IMR-90 (cell line): ENCODE data around the gene KLHDC7B. TPM values are rescaled to one million over a fixed set of nuclear protein-coding genes. Genes with fewer than 3 reads are reported as not detected.
A peak's percentile ranks its signal among the peaks of the same experiment; 100 is the strongest.

Experiments
- ATAC-seq: fragments of 200-7000 bp; cut with Tn5 transposase; 2 replicates; pipeline ENCODE4 v1.9.1; 2020; ENCODE audit warnings: low read depth, mild to moderate bottlenecking, moderate library complexity
- BruUV-seq: library from RNA; stranded (reverse); fragments of 400-500 nt; replicated peaks from 2 replicates; lab custom pipeline; 2021; lab: Mats Ljungman, UMichigan
- CTCF ChIA-PET: fragments of 300-600 bp; formaldehyde crosslinking; extraction: SDS; loops from one replicate; lab custom pipeline; 2021; ENCODE audit warnings: antibody characterized with exemption; lab: Yijun Ruan, JAX
- POLR2A ChIA-PET: fragments of 300-600 bp; sonication (Branson Sonifier 250); formaldehyde crosslinking; loops from one replicate; lab custom pipeline; 2022; ENCODE audit warnings: antibody characterized with exemption; ENCODE audit not compliant: unreplicated experiment; lab: Charles Lee
- DNase-seq: peaks from one replicate; pipeline ENCODE4 v3.0.0; 2013
- H2AFZ ChIP-seq: replicated peaks from 2 replicates; pipeline ENCODE3; 2013; ENCODE audit warnings: low read length, mild to moderate bottlenecking; ENCODE audit not compliant: poor library complexity
- H2AK5ac ChIP-seq: 2 replicates; pipeline ENCODE4 v1.6.1; 2013; ENCODE audit warnings: low read depth, low read length, inconsistent platforms
- H2AK9ac ChIP-seq: replicated peaks from 2 replicates; pipeline ENCODE3; 2013; ENCODE audit warnings: mild to moderate bottlenecking, low read depth, low read length, moderate library complexity; ENCODE audit not compliant: poor library complexity
- H2BK120ac ChIP-seq: 2 replicates; pipeline ENCODE4 v1.6.1; 2013; ENCODE audit warnings: low read depth, low read length, inconsistent platforms
- H2BK15ac ChIP-seq: 3 replicates; pipeline ENCODE4 v1.6.1; 2013; ENCODE audit warnings: low read depth, low read length, inconsistent platforms
- H2BK20ac ChIP-seq: 2 replicates; pipeline ENCODE4 v1.6.1; 2013; ENCODE audit warnings: low read depth, mild to moderate bottlenecking, inconsistent platforms, low read length, moderate library complexity
- H2BK5ac ChIP-seq: 2 replicates; pipeline ENCODE4 v1.6.1; 2013; ENCODE audit warnings: mild to moderate bottlenecking, low read depth, low read length, inconsistent platforms; ENCODE audit not compliant: poor library complexity, severe bottlenecking
- H3K14ac ChIP-seq: replicated peaks from 2 replicates; pipeline ENCODE4 v1.6.1; 2013; ENCODE audit warnings: low read depth, low read length, inconsistent platforms
- H3K18ac ChIP-seq: 2 replicates; pipeline ENCODE4 v1.6.1; 2013; ENCODE audit warnings: low read depth, low read length, control low read depth
- H3K23ac ChIP-seq: 2 replicates; pipeline ENCODE4 v1.6.1; 2013; ENCODE audit warnings: low read depth, low read length, inconsistent platforms
- H3K27ac ChIP-seq: 2 replicates; pipeline ENCODE4 v1.5.1; 2013; ENCODE audit warnings: mild to moderate bottlenecking, control low read depth, low read length; ENCODE audit not compliant: insufficient read depth
- H3K27me3 ChIP-seq: 2 replicates; pipeline ENCODE4 v1.6.1; 2013; ENCODE audit warnings: low read length; ENCODE audit not compliant: control insufficient read depth, insufficient read depth
- H3K36me3 ChIP-seq: 2 replicates; pipeline ENCODE4 v1.6.1; 2013; ENCODE audit warnings: low read length, mixed read lengths; ENCODE audit not compliant: control insufficient read depth, insufficient read depth
- H3K4ac ChIP-seq: 2 replicates; pipeline ENCODE4 v1.6.1; 2013; ENCODE audit warnings: low read depth, low read length, inconsistent platforms
- H3K4me1 ChIP-seq: 2 replicates; pipeline ENCODE4 v1.6.1; 2013; ENCODE audit warnings: low read length, mixed read lengths; ENCODE audit not compliant: control insufficient read depth, insufficient read depth
- H3K4me2 ChIP-seq: 2 replicates; pipeline ENCODE4 v1.6.1; 2013; ENCODE audit warnings: low read depth, mild to moderate bottlenecking, control low read depth, low read length, moderate library complexity
- H3K4me3 ChIP-seq: 2 replicates; pipeline ENCODE4 v1.5.1; 2013; ENCODE audit warnings: low read depth, mild to moderate bottlenecking, control low read depth, low read length, moderate library complexity; ENCODE audit not compliant: insufficient read depth
- H3K56ac ChIP-seq: 2 replicates; pipeline ENCODE4 v1.6.1; 2013; ENCODE audit warnings: low read length, inconsistent platforms; ENCODE audit not compliant: insufficient read depth; ENCODE audit errors: extremely low read depth
- H3K79me1 ChIP-seq, 2 experiments: 2 replicates each; pipeline ENCODE4 v1.6.1; 2013; ENCODE audit warnings: low read length in 2 of 2, inconsistent platforms in 1 of 2, low read depth in 1 of 2
- H3K9ac ChIP-seq: 2 replicates; pipeline ENCODE4 v1.6.1; 2013; ENCODE audit warnings: low read depth, low read length, control low read depth
- H3K9me1 ChIP-seq: 2 replicates; pipeline ENCODE4 v1.6.1; 2013; ENCODE audit warnings: low read length, inconsistent platforms; ENCODE audit not compliant: insufficient read depth
- H3K9me3 ChIP-seq: 2 replicates; pipeline ENCODE4 v1.6.1; 2013; ENCODE audit warnings: low read length; ENCODE audit not compliant: control insufficient read depth, insufficient read depth
- H4K20me1 ChIP-seq: 2 replicates; pipeline ENCODE4 v1.6.1; 2013; ENCODE audit warnings: low read length, inconsistent platforms; ENCODE audit not compliant: insufficient read depth
- H4K5ac ChIP-seq: 2 replicates; pipeline ENCODE4 v1.6.1; 2013; ENCODE audit warnings: mild to moderate bottlenecking, low read depth, low read length, control low read depth
- H4K8ac ChIP-seq, 2 experiments: 2 replicates each; pipeline ENCODE4 v1.6.1; 2013; ENCODE audit warnings: low read depth in 2 of 2, low read length in 2 of 2, control low read depth in 1 of 2, inconsistent platforms in 1 of 2
- H4K91ac ChIP-seq: 2 replicates; pipeline ENCODE4 v1.6.1; 2013; ENCODE audit warnings: low read depth, low read length, inconsistent platforms; ENCODE audit not compliant: insufficient read depth
- BHLHE40 ChIP-seq: fragments of 150-350 bp; IDR thresholded peaks from 2 replicates; pipeline ENCODE4 v1.6.1; 2016; ENCODE audit warnings: mild to moderate bottlenecking, low read depth, low read length
- CEBPB ChIP-seq: IDR thresholded peaks from 2 replicates; pipeline ENCODE4 v1.6.1; 2012; ENCODE audit warnings: low read depth, low read length, improper control_type of control experiment
- CHD1 ChIP-seq: IDR thresholded peaks from 2 replicates; pipeline ENCODE4 v1.6.1; 2012; ENCODE audit warnings: low read depth, low read length, improper control_type of control experiment
- CTCF ChIP-seq: conservative IDR thresholded peaks from 2 replicates; pipeline ENCODE4 v1.5.1; 2012; ENCODE audit warnings: mild to moderate bottlenecking, low read depth, low read length, improper control_type of control experiment
- FOS ChIP-seq: fragments of 150-350 bp; IDR thresholded peaks from 2 replicates; pipeline ENCODE4 v1.6.1; 2016; ENCODE audit warnings: low read depth, low read length
- MAFK ChIP-seq: IDR thresholded peaks from 2 replicates; pipeline ENCODE4 v1.6.1; 2012; ENCODE audit warnings: low read depth, low read length, improper control_type of control experiment
- MXI1 ChIP-seq: IDR thresholded peaks from 2 replicates; pipeline ENCODE4 v1.6.1; 2012; ENCODE audit warnings: low read depth, mild to moderate bottlenecking, low read length, moderate library complexity, borderline replicate concordance
- NFE2L2 ChIP-seq: fragments of 150-350 bp; IDR thresholded peaks from 2 replicates; pipeline ENCODE4 v1.6.1; 2016; ENCODE audit warnings: low read depth, mild to moderate bottlenecking, low read length
- POLR2A ChIP-seq: IDR thresholded peaks from 2 replicates; pipeline ENCODE4 v1.6.1; 2012; ENCODE audit warnings: mild to moderate bottlenecking, low read depth, low read length
- RAD21 ChIP-seq: IDR thresholded peaks from 2 replicates; pipeline ENCODE4 v1.6.1; 2012; ENCODE audit warnings: low read length, improper control_type of control experiment
- RCOR1 ChIP-seq: IDR thresholded peaks from 2 replicates; pipeline ENCODE4 v1.6.1; 2012; ENCODE audit warnings: mild to moderate bottlenecking, low read length, improper control_type of control experiment; ENCODE audit not compliant: insufficient replicate concordance
- RFX5 ChIP-seq: IDR thresholded peaks from 2 replicates; pipeline ENCODE4 v1.8.0; 2012; ENCODE audit warnings: low read depth, mild to moderate bottlenecking, low read length, moderate library complexity
- SMC3 ChIP-seq: fragments of 150-350 bp; IDR thresholded peaks from 2 replicates; pipeline ENCODE4 v1.6.1; 2016; ENCODE audit warnings: low read depth, mild to moderate bottlenecking, antibody characterized with exemption, low read length, moderate library complexity
- USF2 ChIP-seq: fragments of 150-350 bp; IDR thresholded peaks from 2 replicates; pipeline ENCODE4 v1.6.1; 2017; ENCODE audit warnings: mild to moderate bottlenecking, antibody characterized with exemption, low read length, low read depth
- WGBS, 2 experiments: methylation state at CpG; one replicate each; pipeline versions ENCODE4 v1.1.5 to v1.1.7; 2013; ENCODE audit warnings: missing lambda C conversion rate in 2 of 2; ENCODE audit not compliant: insufficient read length in 1 of 2; ENCODE audit errors: extremely low coverage in 2 of 2; 5-methylcytosine and 5-hydroxymethylcytosine counted together
- dilution Hi-C: fragments of 300-500 bp; cut with HindIII; formaldehyde crosslinking; loops from one replicate; pipeline ENCODE4 v1.14.3; 2018; ENCODE audit warnings: low sequenced_read_pairs; ENCODE audit not compliant: unreplicated experiment
- in situ Hi-C: fragments of 300-500 bp; cut with MboI; formaldehyde crosslinking; loops from 3 replicates; pipeline ENCODE4 v1.14.3; 2019; ENCODE audit warnings: low sequenced_read_pairs, inconsistent platforms, mixed read lengths
- intact Hi-C: fragments of 100-400 bp; cut with micrococcal nuclease; formaldehyde crosslinking; loops from 2 replicates; pipeline ENCODE4 v1.10.0; 2022
- polyA plus RNA-seq, 3 experiments: library from polyadenylated mRNA; depleted of rRNA; stranded (reverse); fragments of >200 nt; gene quantifications; 2 replicates each; pipeline ENCODE4 v1.2.3, GENCODE V29; 2012; ENCODE audit warnings: low replicate concordance in 1 of 3
- total RNA-seq: library from RNA; depleted of rRNA; stranded (reverse); fragments of >200 nt; gene quantifications from 2 replicates; pipeline ENCODE4 v1.2.3, GENCODE V29; 2012
- TF ChIP-seq, protein P1 (sequence below): fragments of 150-350 bp; IDR thresholded peaks from 2 replicates; pipeline ENCODE4 v1.6.1; 2016; ENCODE audit warnings: low read depth, mild to moderate bottlenecking, low read length, moderate library complexity, borderline replicate concordance

Gene KLHDC7B
- total and polyA plus RNA-seq, 2 of the 4 experiments (the other 2 are of a cell fraction): 0.05 TPM; not detected in 1

- Histone ChIP-seq H3K56ac (no peak overlapping the region), H4K91ac (no peak overlapping the region), H3K27me3 (peaks cover 5% of the 10 kb centered on the region; the same call in 1 of the 2 replicates), H3K23ac (no peak overlapping the region), H3K27ac (no peak overlapping the region; the same call in 1 of the 2 replicates), H2BK15ac (no peak overlapping the region), H2BK120ac (no peak overlapping the region), H3K79me1 (peaks cover 4 to 13% of the 10 kb centered on the region in 2 experiments; a peak in 2 of 4 replicates), H2AK5ac (peak overlapping the region; percentile 31; the same call in 1 of the 2 replicates), H3K4ac (0 out of 2 replicates have a peak overlapping the region, but pooled peaks have one; percentile 15), H3K18ac (no peak overlapping the region), H3K4me1 (peaks cover 13% of the 10 kb centered on the region), H2BK5ac (no peak overlapping the region), H4K20me1 (no peaks in the 10 kb centered on the region), H2BK20ac (no peak overlapping the region), H3K9me3 (no peaks in the 10 kb centered on the region), H4K8ac (peak overlapping the region in 1 of 2 experiments; percentile 26; a peak in 2 of 4 replicates), H3K4me2 (peak overlapping the region; percentile 69), H2AK9ac (peak overlapping the region; percentile 73), H2AFZ (peak overlapping the region; percentile 81), H3K4me3 (peak overlapping the region; percentile 39), H4K5ac (no peak overlapping the region; the same call in 1 of the 2 replicates), H3K14ac (no peak overlapping the region; the same call in 1 of the 2 replicates), H3K9ac (peak overlapping the region; percentile 49; the same call in 1 of the 2 replicates), H3K9me1 (peaks cover 8% of the 10 kb centered on the region; the same call in 1 of the 2 replicates), H3K36me3 (no peaks in the 10 kb centered on the region)
- intact Hi-C loops: no loop called here
- no TSS peak for BruUV-seq
- ChIA-PET POLR2A (no interaction called here), CTCF (no interaction called here)
- TF ChIP-seq MXI1 (no peak), BHLHE40 (no peak), FOS (no peak), NFE2L2 (no peak), CHD1 (no peak), RAD21 (no peak), POLR2A (no peak), RFX5 (no peak), RCOR1 (no peak), MAFK (no peak), USF2 (no peak), CTCF (no peak), CEBPB (no peak), SMC3 (no peak)
- TF ChIP-seq, protein P1, sequence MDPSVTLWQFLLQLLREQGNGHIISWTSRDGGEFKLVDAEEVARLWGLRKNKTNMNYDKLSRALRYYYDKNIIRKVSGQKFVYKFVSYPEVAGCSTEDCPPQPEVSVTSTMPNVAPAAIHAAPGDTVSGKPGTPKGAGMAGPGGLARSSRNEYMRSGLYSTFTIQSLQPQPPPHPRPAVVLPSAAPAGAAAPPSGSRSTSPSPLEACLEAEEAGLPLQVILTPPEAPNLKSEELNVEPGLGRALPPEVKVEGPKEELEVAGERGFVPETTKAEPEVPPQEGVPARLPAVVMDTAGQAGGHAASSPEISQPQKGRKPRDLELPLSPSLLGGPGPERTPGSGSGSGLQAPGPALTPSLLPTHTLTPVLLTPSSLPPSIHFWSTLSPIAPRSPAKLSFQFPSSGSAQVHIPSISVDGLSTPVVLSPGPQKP: no peak
- peak; percentile 67 for ATAC-seq
- WGBS, 2 experiments: 1% methylated on average over 29 of the region's 56 CpGs; no CpG with 5 or more reads in 1 of the 2 experiments
- dilution Hi-C loops: no loop called here
- in situ Hi-C loops: no loop called here
- peak; percentile 41 for DNase-seq
Observed at GRCh38 chr22:50531962-50532674, 13.6 kb upstream of the KLHDC7B start.
